SK-N-SH (cell line): ENCODE data around the gene MAMLD1. TPM values are rescaled to one million over a fixed set of nuclear protein-coding genes. Genes with fewer than 3 reads are reported as not detected.

Source experiments
- CTCF ChIA-PET: fragments of 300-600, 350-600 bp; formaldehyde crosslinking; extraction: SDS; loops from one replicate; lab custom pipeline; 2021; lab: Yijun Ruan, JAX
- POLR2A ChIA-PET: fragments of 350-600 bp; sonication (Branson Sonifier 250); formaldehyde crosslinking; extraction: SDS; loops from one replicate; lab custom pipeline; 2020; ENCODE audit warnings: antibody characterized with exemption, inconsistent platforms; lab: Yijun Ruan, JAX
- DNase-seq: peaks from one replicate; pipeline ENCODE4 v3.0.0; 2012
- H2AFZ ChIP-seq: fragments of 200-600 bp; sonication (generic); 2 replicates; pipeline ENCODE4 v1.8.1; 2016; ENCODE audit warnings: antibody characterized with exemption, mild to moderate bottlenecking, low read depth
- H3F3A ChIP-seq: fragments of 200-600 bp; sonication (generic); replicated peaks from 2 replicates; pipeline ENCODE3; 2016; ENCODE audit warnings: antibody characterized with exemption, mild to moderate bottlenecking; ENCODE audit not compliant: insufficient read depth
- H3K27ac ChIP-seq, 2 experiments: fragments of 200-500 bp in 1 of 2; fragments of 200-600 bp in 1 of 2; sonication (Bioruptor generic) in 1 of 2; sonication (generic), shearing (Covaris generic) in 1 of 2; 2 replicates each; pipeline versions ENCODE4 v1.5.1 to v1.6.1; 2014 to 2016; ENCODE audit warnings: low read depth in 2 of 2, inconsistent platforms in 1 of 2, low read length in 1 of 2, mild to moderate bottlenecking in 1 of 2, mixed read lengths in 1 of 2
- H3K27me3 ChIP-seq: fragments of 200-600 bp; sonication (generic), shearing (Covaris generic); 2 replicates; pipeline ENCODE4 v1.6.1; 2016; ENCODE audit warnings: mixed run types; ENCODE audit not compliant: insufficient read depth
- H3K36me3 ChIP-seq, 2 experiments: fragments of 200-500 bp in 1 of 2; fragments of 200-600 bp in 1 of 2; sonication (Bioruptor generic) in 1 of 2; sonication (generic) in 1 of 2; replicated peaks in 1 of 2; 2 replicates each; pipeline versions ENCODE3 to v1.5.1; 2014 to 2016; ENCODE audit warnings: low read length in 1 of 2, mild to moderate bottlenecking in 1 of 2; ENCODE audit not compliant: insufficient read depth in 2 of 2, control insufficient read depth in 1 of 2
- H3K4me1 ChIP-seq, 2 experiments: fragments of 200-500 bp in 1 of 2; fragments of 200-600 bp in 1 of 2; sonication (Bioruptor generic) in 1 of 2; sonication (generic), shearing (Covaris generic) in 1 of 2; 2 replicates each; pipeline versions ENCODE4 v1.5.1 to v1.6.1; 2014 to 2016; ENCODE audit warnings: low read depth in 1 of 2, low read length in 1 of 2, mixed run types in 1 of 2; ENCODE audit not compliant: insufficient read depth in 2 of 2, control insufficient read depth in 1 of 2
- H3K4me2 ChIP-seq: fragments of 200-600 bp; sonication (generic), shearing (Covaris generic); 2 replicates; pipeline ENCODE4 v1.6.1; 2017; ENCODE audit warnings: mixed run types
- H3K4me3 ChIP-seq, 2 experiments: fragments of 200-500 bp in 1 of 2; fragments of 200-600 bp in 1 of 2; sonication (Bioruptor generic) in 1 of 2; sonication (generic), shearing (Covaris generic) in 1 of 2; 2 replicates each; pipeline versions ENCODE4 v1.5.1 to v1.8.1; 2014 to 2016; ENCODE audit warnings: low read depth in 2 of 2, inconsistent platforms in 1 of 2, low read length in 1 of 2, mild to moderate bottlenecking in 1 of 2, mixed read lengths in 1 of 2, moderate library complexity in 1 of 2
- H3K79me2 ChIP-seq: fragments of 200-600 bp; sonication (generic); 2 replicates; pipeline ENCODE4 v1.8.1; 2017; ENCODE audit warnings: mild to moderate bottlenecking; ENCODE audit not compliant: insufficient read depth
- H3K9ac ChIP-seq: fragments of 200-600 bp; sonication (generic); 2 replicates; pipeline ENCODE4 v1.6.1; 2017; ENCODE audit warnings: mixed run types
- H3K9me2 ChIP-seq: fragments of 200-600 bp; sonication (generic); 2 replicates; pipeline ENCODE4 v1.6.1; 2017; ENCODE audit warnings: mixed run types
- H3K9me3 ChIP-seq: fragments of 200-600 bp; sonication (generic); 2 replicates; pipeline ENCODE4 v1.6.1; 2017; ENCODE audit warnings: mixed run types, mild to moderate bottlenecking, moderate library complexity
- H4K20me1 ChIP-seq: fragments of 200-600 bp; sonication (generic); 2 replicates; pipeline ENCODE4 v1.6.1; 2017; ENCODE audit warnings: mild to moderate bottlenecking, mixed run types; ENCODE audit not compliant: insufficient read depth
- CHD2 ChIP-seq: fragments of 150-350 bp; IDR thresholded peaks from 2 replicates; pipeline ENCODE4 v1.6.1; 2018; ENCODE audit warnings: low read length; ENCODE audit not compliant: partially characterized antibody
- FOSL2 ChIP-seq: IDR thresholded peaks from 2 replicates; pipeline ENCODE4 v1.4.0; 2012; ENCODE audit warnings: low read depth, mild to moderate bottlenecking, moderate library complexity, borderline replicate concordance
- GATA2 ChIP-seq: sonication (generic); formaldehyde crosslinking; IDR thresholded peaks from 2 replicates; pipeline ENCODE4 v1.5.0; 2020; ENCODE audit warnings: mild to moderate bottlenecking, missing genetic modification reagents
- MXI1 ChIP-seq: IDR thresholded peaks from 2 replicates; pipeline ENCODE4 v1.6.1; 2012; ENCODE audit warnings: mild to moderate bottlenecking, low read depth, low read length, improper control_type of control experiment
- NFIC ChIP-seq: IDR thresholded peaks from 2 replicates; pipeline ENCODE4 v1.4.0; 2012; ENCODE audit warnings: borderline replicate concordance
- REST ChIP-seq: IDR thresholded peaks from 2 replicates; pipeline ENCODE4 v1.6.1; 2012; ENCODE audit warnings: mild to moderate bottlenecking, low read depth, low read length, moderate library complexity
- TCF12 ChIP-seq: IDR thresholded peaks from 2 replicates; pipeline ENCODE4 v1.4.0; 2012
- TEAD4 ChIP-seq: IDR thresholded peaks from 2 replicates; pipeline ENCODE4 v1.4.0; 2012; ENCODE audit warnings: mild to moderate bottlenecking, borderline replicate concordance; ENCODE audit not compliant: insufficient read depth
- USF1 ChIP-seq: IDR thresholded peaks from 2 replicates; pipeline ENCODE4 v1.4.0; 2012; ENCODE audit warnings: low read depth, borderline replicate concordance
- ZBTB33 ChIP-seq: IDR thresholded peaks from 2 replicates; pipeline ENCODE4 v1.4.0; 2012; ENCODE audit warnings: low read depth, borderline replicate concordance
- WGBS: methylation state at CpG from one replicate; pipeline ENCODE4 v1.1.6; 2017; ENCODE audit warnings: low lambda C conversion rate; 5-methylcytosine and 5-hydroxymethylcytosine counted together
- polyA plus RNA-seq, 3 experiments: library from polyadenylated mRNA; depleted of rRNA; stranded (reverse); fragments of >200 nt; gene quantifications; 2 replicates each; pipeline ENCODE4 v1.2.3, GENCODE V29; 2012
- TF ChIP-seq, protein P1 (sequence below): IDR thresholded peaks from 2 replicates; pipeline ENCODE4 v1.4.0; 2012; ENCODE audit warnings: low read depth

Gene MAMLD1
- polyA plus RNA-seq, 1 of the 3 experiments (the other 2 are of a cell fraction) = 4.4 TPM

DNA sequence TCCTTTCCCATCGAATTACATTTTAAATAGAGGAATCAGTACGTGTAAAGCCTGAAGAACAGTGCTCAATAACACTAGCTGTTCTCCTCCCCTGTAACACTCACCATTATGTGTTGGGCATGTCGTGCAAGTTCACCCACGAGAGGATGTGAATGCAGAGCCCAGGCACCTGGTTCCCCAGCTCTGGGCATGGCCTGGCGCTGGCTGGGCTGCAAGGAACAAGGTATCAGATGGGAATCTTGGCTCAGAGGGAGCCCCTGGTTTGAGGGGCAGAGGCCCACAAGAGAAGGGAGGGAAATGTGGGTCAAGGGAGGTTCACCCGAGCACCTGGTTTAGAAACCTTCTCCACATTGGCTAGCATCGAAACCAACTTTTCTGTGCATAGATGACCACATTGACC, 163.6 kb downstream of the MAMLD1 start (continued):
- no peak for TF ChIP-seq REST

DNA sequence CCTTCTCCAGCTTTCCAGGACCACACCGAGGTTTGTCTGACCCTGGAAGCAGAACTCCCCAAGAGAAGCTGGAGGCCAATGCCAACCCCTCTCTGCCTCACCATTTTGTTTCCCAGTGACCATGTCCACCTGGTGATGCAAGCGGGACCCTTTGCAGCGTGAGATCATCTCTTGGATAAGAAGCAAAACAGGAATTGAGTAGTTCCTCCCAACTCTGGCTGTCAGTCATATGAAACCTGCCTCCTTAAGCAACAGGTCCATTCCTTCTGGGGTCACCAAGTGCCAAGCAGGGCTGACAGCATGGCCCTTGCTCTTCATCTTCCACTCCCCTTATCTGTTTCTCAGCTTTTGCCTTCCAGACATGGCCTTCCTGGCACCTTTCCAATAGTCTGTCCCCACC, 164.0 kb downstream of the MAMLD1 start:
- Histone ChIP-seq H2AFZ (no peak overlapping the region), H3F3A (no peaks in the 10 kb centered on the region), H3K27me3 (no peaks in the 10 kb centered on the region; the same call in 1 of the 2 replicates), H3K9me3 (no peaks in the 10 kb centered on the region), H3K27ac (no peak overlapping the region), H3K9me2 (no peaks in the 10 kb centered on the region), H3K4me3 (no peak overlapping the region), H3K79me2 (no peaks in the 10 kb centered on the region), H3K36me3 (no peaks in the 10 kb centered on the region), H4K20me1 (no peaks in the 10 kb centered on the region), H3K9ac (no peak overlapping the region), H3K4me1 (no peaks in the 10 kb centered on the region; a peak in 1 of 4 replicates), H3K4me2 (no peak overlapping the region)
- CTCF ChIA-PET = no interaction called here
- DNase-seq = no peak
- TF ChIP-seq TCF12 (no peak), ZBTB33 (no peak), NFIC (no peak), MXI1 (no peak), CHD2 (no peak), TEAD4 (no peak), FOSL2 (no peak), USF1 (no peak), GATA2 (CRISPR knock-in tag) (no peak)
- TF ChIP-seq, protein P1, sequence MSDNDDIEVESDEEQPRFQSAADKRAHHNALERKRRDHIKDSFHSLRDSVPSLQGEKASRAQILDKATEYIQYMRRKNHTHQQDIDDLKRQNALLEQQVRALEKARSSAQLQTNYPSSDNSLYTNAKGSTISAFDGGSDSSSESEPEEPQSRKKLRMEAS = no peak
- 46% methylated on average over 3 of the region's 3 CpGs for WGBS
- POLR2A ChIA-PET = no interaction called here
